Activated gamma-delta T cell treated with Interleukin-2 at 50 U/mL for 16 hours (primary cell): ENCODE results near the gene COL4A1.

Experiments
- DNase-seq: peaks from one replicate; pipeline ENCODE4 v3.0.0-alpha.2; 2020

The COL4A1 gene

GRCh38 chr13:110289174-110289573 lies 17.8 kb downstream of the COL4A1 start:
- DNase-seq: no peak

GRCh38 chr13:110286833-110287819 lies 19.8 kb downstream of the COL4A1 start:
- DNase-seq: no peak

DNA sequence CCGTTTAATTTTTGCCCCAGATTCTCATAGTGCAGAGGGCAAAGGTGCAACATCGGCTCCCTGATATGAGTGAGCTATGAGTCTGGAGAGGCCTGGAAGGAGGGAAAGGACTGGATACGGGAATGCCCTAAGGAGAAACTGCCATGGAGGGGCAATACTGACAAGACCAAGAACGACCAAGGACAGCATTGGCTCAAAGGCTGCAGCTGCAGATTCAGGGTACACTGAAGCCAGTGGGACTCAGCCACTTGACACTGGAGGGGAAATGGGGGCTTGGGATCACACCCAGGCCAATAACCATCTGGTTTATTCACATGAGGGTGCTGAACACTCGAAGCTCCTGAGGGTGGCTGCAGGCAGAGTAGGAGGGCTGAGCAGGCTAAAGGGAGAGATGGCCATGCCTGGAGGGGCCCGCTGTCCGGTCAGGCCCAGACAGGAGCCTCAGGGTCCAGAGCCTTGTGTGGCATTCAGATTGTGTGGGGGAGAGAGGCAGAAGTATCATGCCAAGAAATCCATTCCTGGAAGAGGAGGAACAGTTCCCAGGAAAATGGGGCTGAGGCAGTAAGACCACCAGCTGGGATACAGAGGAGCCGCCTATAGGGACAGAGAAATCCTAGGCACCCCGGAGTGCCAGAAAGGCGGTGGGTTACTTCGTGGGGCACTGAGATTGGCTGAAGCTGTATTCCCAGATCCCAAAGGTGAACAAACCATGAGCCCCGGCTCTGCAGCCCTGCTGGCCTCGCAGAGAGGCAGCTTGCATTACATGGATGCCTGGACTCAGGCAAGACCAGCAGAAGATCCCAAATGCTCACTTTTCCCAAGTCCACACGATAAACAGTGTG lies 20.7 kb downstream of the COL4A1 start:
- no peak for DNase-seq

DNA sequence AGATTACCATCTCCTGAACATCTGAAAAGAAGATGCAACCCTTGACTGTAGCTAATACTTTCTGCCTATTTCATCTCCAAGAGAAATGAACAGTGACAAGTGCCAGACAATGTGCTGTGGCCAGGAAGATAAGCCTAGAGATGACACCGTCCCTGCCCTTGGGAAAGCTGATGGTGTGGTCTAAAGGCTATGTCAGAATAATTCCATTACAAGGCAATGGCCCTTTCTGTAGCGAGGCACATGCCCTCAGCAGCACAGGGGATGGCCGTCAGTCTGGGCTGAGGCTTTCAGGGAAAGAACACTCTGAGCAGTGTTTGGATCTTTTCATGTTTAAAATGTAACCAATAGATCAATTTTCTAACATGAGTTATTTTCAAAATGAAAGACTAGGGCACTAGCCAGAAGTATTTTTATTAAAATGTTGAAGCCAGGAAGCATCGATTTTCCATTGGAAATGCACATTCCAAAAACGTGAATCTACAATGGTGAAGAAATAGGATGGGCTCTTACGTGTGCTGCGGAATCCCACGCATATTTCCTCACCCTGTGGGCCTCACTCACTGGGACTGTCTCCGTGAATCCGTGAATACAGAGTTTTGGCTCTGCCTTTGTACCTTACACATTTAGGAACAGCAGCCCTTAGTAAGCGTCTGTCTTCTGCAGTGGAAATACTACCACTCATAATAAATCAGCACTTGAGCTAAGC lies 22.0 kb downstream of the COL4A1 start:
- DNase-seq: no peak

- no peak for DNase-seq
Observed at GRCh38 chr13:110283736-110284517, 23.0 kb downstream of the COL4A1 start.

DNA sequence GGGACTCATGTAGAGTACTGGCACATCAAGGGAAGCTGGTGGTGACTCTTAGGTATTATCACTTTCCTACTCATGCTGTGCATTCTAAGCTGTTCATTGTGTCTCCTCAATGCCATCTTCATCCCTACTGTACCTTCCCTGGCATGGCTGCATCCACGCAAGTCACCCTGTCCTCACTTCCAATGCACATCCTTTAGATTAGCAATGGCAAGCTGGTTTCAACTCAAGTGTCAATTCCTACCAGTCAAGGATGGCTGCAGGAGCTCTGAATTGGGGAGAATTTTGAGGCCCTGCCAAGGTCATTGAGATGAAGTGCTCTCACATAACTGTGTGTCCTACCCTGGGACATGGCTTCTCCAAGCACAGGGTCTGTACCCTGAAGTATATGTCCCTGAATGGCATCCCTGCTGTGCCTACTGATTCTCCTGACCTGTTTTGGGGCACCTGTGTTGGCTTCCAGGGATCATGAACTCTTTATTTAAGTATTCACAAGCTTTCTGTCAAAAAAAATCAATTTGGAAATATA lies 24.6 kb downstream of the COL4A1 start:
- no peak for DNase-seq

GRCh38 chr13:110281736-110282135 lies 25.2 kb downstream of the COL4A1 start:
- no peak for DNase-seq

DNA sequence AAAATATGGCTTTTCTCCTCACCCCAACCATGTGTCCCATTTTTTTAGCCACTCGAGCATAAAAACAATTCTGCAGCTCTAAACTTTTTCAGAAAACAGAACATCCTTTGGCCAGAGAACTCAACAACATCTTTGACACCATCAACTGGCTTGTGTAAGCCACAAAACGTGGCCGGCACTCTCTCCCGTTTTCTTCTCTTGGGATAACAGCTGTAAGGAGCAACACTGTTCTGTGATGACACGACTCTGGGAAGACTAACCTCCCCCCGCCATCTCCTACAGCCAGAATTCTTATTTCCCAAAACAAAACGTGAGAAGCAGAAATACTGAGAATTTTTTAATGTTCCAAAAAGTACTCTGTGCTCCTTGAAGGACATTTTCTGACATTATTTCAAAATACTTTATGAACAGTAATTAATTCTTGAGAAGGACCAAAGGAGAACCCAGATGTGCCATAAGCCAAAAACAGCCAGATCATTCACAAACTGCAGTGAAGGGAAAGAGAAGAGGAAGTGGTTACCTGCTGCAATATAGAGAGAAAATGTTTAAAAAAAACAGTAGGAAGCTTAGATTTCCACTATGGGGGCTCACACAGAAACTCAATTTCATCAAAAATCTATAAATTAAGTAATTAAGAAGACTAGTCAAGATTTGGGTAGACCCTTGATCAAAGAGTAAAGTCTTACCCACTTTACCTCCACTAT lies 25.8 kb downstream of the COL4A1 start:
- DNase-seq: no peak

DNA sequence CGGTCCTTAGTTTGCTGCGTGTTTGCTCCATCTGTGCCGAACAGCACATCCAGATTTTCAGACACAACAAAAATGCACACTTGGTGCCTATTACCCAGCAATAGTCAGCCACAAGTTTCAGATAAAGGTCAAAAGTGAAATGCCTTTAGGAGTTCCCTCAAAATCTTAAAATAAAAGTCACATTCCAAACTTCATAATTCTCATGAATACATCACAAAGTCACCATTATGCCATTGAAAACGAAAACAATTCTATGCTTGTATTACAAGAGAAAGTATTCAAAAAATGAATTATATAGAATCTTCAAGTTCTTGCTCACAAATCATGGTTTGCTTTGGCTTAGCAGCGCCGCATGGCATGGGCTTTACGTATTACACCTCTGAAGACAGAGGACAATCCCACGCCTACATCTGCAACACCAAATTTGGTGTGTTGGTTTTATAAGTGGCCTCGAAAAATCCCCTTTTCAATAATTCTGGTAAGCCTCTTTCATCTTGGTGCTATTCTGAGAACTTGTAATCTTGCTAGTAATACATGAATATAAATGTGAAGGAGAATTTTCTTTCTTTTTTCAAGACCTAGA lies 26.6 kb downstream of the COL4A1 start:
- DNase-seq: no peak

DNA sequence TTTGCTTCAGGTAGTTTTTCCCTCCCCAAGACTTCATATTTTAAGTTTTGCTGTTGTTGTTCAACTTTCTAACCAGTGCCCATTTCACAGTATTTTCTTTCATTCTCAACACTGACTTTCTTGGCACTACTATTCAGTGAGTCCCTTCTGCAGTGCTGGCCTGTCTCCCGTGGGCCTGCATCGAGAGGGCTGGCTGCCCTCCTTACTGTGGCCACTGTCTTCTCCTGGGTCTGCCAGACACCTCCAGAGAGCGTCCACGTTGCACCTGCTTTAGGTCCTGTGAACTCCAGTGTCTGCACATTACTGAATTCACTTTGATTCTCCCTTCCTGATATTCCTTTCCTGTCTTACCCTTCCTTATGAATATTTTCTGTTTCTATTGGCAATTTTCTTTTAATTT lies 27.3 kb downstream of the COL4A1 start:
- no peak for DNase-seq

- no peak for DNase-seq
Observed at GRCh38 chr13:110278859-110279258, 28.1 kb downstream of the COL4A1 start.

- DNase-seq: no peak
Observed at GRCh38 chr13:110277357-110277975, 29.5 kb downstream of the COL4A1 start.

GRCh38 chr13:110276553-110276950 lies 30.4 kb downstream of the COL4A1 start:
- DNase-seq: no peak

GRCh38 chr13:110275931-110276552 lies 30.9 kb downstream of the COL4A1 start:
- no peak for DNase-seq

DNA sequence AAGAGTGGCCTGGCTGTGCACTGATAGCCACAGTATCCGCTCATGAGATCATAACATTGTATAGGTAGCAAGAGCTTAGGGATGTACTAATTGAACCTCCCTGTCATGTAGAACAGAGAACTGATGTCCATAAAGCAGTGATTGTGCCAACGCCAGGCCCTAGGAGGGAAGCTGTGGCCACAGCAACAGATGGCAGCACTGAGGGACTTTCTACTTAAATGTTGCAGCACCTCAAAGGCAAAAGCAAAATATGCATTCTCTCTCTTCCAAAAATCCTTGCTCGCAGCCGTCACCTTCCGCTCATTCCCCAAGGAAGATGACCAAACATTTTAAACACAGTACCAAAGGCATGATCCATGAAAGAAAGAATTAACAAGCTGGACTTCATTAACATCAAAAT lies 32.3 kb downstream of the COL4A1 start:
- DNase-seq: no peak

GRCh38 chr13:110273254-110273653 lies 33.7 kb downstream of the COL4A1 start:
- DNase-seq: no peak

GRCh38 chr13:110272651-110273050 lies 34.3 kb downstream of the COL4A1 start:
- DNase-seq: no peak

- no peak for DNase-seq
Observed at GRCh38 chr13:110272227-110272626, 34.7 kb downstream of the COL4A1 start.

- DNase-seq: no peak
Observed at GRCh38 chr13:110271313-110271712, 35.6 kb downstream of the COL4A1 start.

DNA sequence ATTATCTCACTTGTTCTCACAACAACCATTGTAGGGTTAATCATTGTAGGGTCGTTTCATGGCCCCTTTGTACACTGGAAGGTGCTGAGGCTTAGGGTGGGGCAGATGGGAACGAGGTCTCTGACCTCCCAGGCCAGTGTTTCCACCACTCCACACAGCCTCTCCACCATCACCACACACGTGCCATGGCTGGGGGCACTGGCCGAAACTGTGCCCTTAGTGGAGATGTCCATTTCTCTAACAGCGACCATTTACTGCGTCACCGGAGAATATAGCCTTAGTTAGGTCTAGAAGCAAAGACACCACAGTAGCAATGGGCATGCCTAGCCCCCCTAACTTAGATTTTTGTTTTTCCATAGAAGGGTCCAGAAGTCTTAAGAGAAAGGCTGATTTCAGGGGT lies 36.5 kb downstream of the COL4A1 start:
- DNase-seq: no peak
